ENCODE data around the gene DDIT4L.

- TF ChIP-seq CTCF (IDR thresholded peaks at IDR 0.05 in 8 of 11, conservative IDR thresholded peaks at IDR 0.05 in 3 of 11) (no peak), POLR2A (IDR thresholded peaks at IDR 0.05) (no peak), POLR2AphosphoS5 (IDR thresholded peaks at IDR 0.05) (no peak)
Observed at GRCh38 chr4:100224160-100224559, 33.9 kb upstream of the DDIT4L start.
